ENCODE results near the gene CFAP45. TPM values are rescaled to one million over a fixed set of nuclear protein-coding genes. Genes with fewer than 3 reads are reported as not detected.
A peak's percentile ranks its signal among the peaks of the same experiment; 100 is the strongest.

The CFAP45 gene
- polyA plus RNA-seq, 3 donors = 0.12 to 1.0 TPM; not detected in 1

GRCh38 chr1:159825564-159825963 lies 74.4 kb downstream of the CFAP45 start:
- intact Hi-C loops (cut with micrococcal nuclease) = no loop called here
- Mint-ChIP-seq H3K4me1 (peaks cover 73% of the 10 kb centered on the region), H3K4me3 (peak overlapping the region; percentile 4 to 27), H3K27ac (peak overlapping the region in 2 of 7 donors; percentile 6 to 34), H3K36me3 (peaks cover 0 to 3% of the 10 kb centered on the region in 2 donors), H3K27me3 (ENCODE audit: low read depth in 3 of 3) (peaks cover 0 to 7% (median 4%) of the 10 kb centered on the region in 3 donors), H3K9me3 (peaks cover 0 to 2% (median 0%) of the 10 kb centered on the region in 7 donors)
- no peak for DNase-seq
- H3K27ac ChIP-seq (ENCODE audit: low read depth in 1 of 2, low read length in 2 of 2) = peak overlapping the region in 1 of 2 donors; percentile 47
- peaks cover 57 to 58% of the 10 kb centered on the region in 2 donors for H3K4me1 ChIP-seq (ENCODE audit: control insufficient read depth in 1 of 2, insufficient read depth in 2 of 2, low read length in 2 of 2)
- no CpG with 5 or more reads among the region's 3 CpGs for WGBS (ENCODE audit: insufficient coverage)
- no peaks in the 10 kb centered on the region for H3K36me3 ChIP-seq (replicated peaks in 1 of 2; ENCODE audit: control insufficient read depth in 1 of 2, insufficient read depth in 2 of 2, low read length in 2 of 2)
- no peak overlapping the region for H2AFZ ChIP-seq (ENCODE audit: insufficient read depth, low read depth, low read length, poor library complexity, severe bottlenecking)
- H3K9me3 ChIP-seq (replicated peaks in 1 of 2; ENCODE audit: control insufficient read depth in 1 of 2, insufficient read depth in 1 of 2, low read length in 2 of 2) = no peaks in the 10 kb centered on the region
- no peak for TF ChIP-seq CTCF (IDR thresholded peaks at IDR 0.05)
- no peak overlapping the region for H3K9ac ChIP-seq (ENCODE audit: insufficient read depth, low read length, poor library complexity, severe bottlenecking)
- no peaks in the 10 kb centered on the region for H3K79me2 ChIP-seq (ENCODE audit: insufficient read depth, low read length)
- peak overlapping the region in 1 of 3 experiments; percentile 59 for H3K4me3 ChIP-seq (replicated peaks in 1 of 3; ENCODE audit: low read depth in 2 of 3, low read length in 3 of 3)
- peak overlapping the region; percentile 28 for H3K4me2 ChIP-seq (replicated peaks; ENCODE audit: extremely low read depth, low read length, poor library complexity, severe bottlenecking)
- H4K20me1 ChIP-seq (ENCODE audit: insufficient read depth, low read length) = no peaks in the 10 kb centered on the region
- H3K27me3 ChIP-seq (ENCODE audit: control insufficient read depth in 2 of 2, insufficient read depth in 2 of 2, low read length in 2 of 2) = no peaks in the 10 kb centered on the region

GRCh38 chr1:159823406-159823805 lies 76.6 kb downstream of the CFAP45 start:
- Mint-ChIP-seq H3K27ac (no peak overlapping the region), H3K4me1 (peaks cover 53% of the 10 kb centered on the region), H3K27me3 (ENCODE audit: low read depth in 3 of 3) (peaks cover under 1 to 10% (median 6%) of the 10 kb centered on the region in 3 donors), H3K4me3 (no peak overlapping the region), H3K9me3 (no peaks in the 10 kb centered on the region), H3K36me3 (peaks cover 0 to 3% of the 10 kb centered on the region in 2 donors)
- no peaks in the 10 kb centered on the region for H3K27me3 ChIP-seq (ENCODE audit: control insufficient read depth in 2 of 2, insufficient read depth in 2 of 2, low read length in 2 of 2)
- H3K9me3 ChIP-seq (replicated peaks in 1 of 2; ENCODE audit: control insufficient read depth in 1 of 2, insufficient read depth in 1 of 2, low read length in 2 of 2) = no peaks in the 10 kb centered on the region
- 87% methylated on average over 3 of the region's 7 CpGs for WGBS (ENCODE audit: insufficient coverage)
- no peak for DNase-seq
- no peaks in the 10 kb centered on the region for H3K36me3 ChIP-seq (replicated peaks in 1 of 2; ENCODE audit: control insufficient read depth in 1 of 2, insufficient read depth in 2 of 2, low read length in 2 of 2)
- H3K4me1 ChIP-seq (ENCODE audit: control insufficient read depth in 1 of 2, insufficient read depth in 2 of 2, low read length in 2 of 2) = peaks cover 36 to 37% of the 10 kb centered on the region in 2 donors
- H2AFZ ChIP-seq (ENCODE audit: insufficient read depth, low read depth, low read length, poor library complexity, severe bottlenecking) = no peak overlapping the region
- H3K79me2 ChIP-seq (ENCODE audit: insufficient read depth, low read length) = no peaks in the 10 kb centered on the region
- H3K9ac ChIP-seq (ENCODE audit: insufficient read depth, low read length, poor library complexity, severe bottlenecking) = no peak overlapping the region
- no peak overlapping the region for H3K4me2 ChIP-seq (replicated peaks; ENCODE audit: extremely low read depth, low read length, poor library complexity, severe bottlenecking)
- no peak overlapping the region for H3K27ac ChIP-seq (ENCODE audit: low read depth in 1 of 2, low read length in 2 of 2)
- no peak overlapping the region for H3K4me3 ChIP-seq (replicated peaks in 1 of 3; ENCODE audit: low read depth in 2 of 3, low read length in 3 of 3)
- intact Hi-C loops (cut with micrococcal nuclease) = no loop called here
- TF ChIP-seq CTCF (IDR thresholded peaks at IDR 0.05) = no peak
- H4K20me1 ChIP-seq (ENCODE audit: insufficient read depth, low read length) = no peaks in the 10 kb centered on the region

Small RNA genes lying within 50 kb of the gene (small RNA-seq; reads per million reads assigned to genes)
- gene MIR4259 (ENCODE audit: insufficient read length, low read depth) = not detected
- not detected for gene RF00570 (ENCODE audit: insufficient read length, low read depth)

Other genes starting within 250 kb of the CFAP45 start
- not detected for gene CRP, start 185.6 kb downstream of the CFAP45 start, polyA plus RNA-seq
- 100 to 1,000 TPM in 1 of 3 donors, 10 to 100 TPM in 2; 37.3 to 136 (median 97.8) TPM for gene DUSP23, start 119.2 kb downstream of the CFAP45 start, polyA plus RNA-seq
- gene FCRL6, start 97.8 kb downstream of the CFAP45 start, polyA plus RNA-seq = under 1 TPM; 0.15 to 0.36 (median 0.17) TPM
- 1 to 10 TPM; 2.6 to 5.7 (median 5.7) TPM for gene SLAMF8, start 73.3 kb downstream of the CFAP45 start, polyA plus RNA-seq
- gene VSIG8, start 37.5 kb downstream of the CFAP45 start, polyA plus RNA-seq = under 1 TPM in 1 of 3 donors, not detected in 2; 0.04 TPM
- gene TAGLN2, start 25.3 kb upstream of the CFAP45 start, polyA plus RNA-seq = 1,000 to 10,000 TPM in 1 of 3 donors, 100 to 1,000 TPM in 2; 658 to 1,259 (median 918) TPM
- gene IGSF9, start 45.4 kb upstream of the CFAP45 start, polyA plus RNA-seq = under 1 TPM in 1 of 3 donors, not detected in 2; 0.04 TPM
- under 1 TPM in 1 of 3 donors, not detected in 2; 0.17 TPM for gene SLAMF9, start 54.1 kb upstream of the CFAP45 start, polyA plus RNA-seq
- 1 to 10 TPM; 3.7 to 4.2 (median 4.0) TPM for gene PIGM, start 131.8 kb upstream of the CFAP45 start, polyA plus RNA-seq
- under 1 TPM in 1 of 3 donors, not detected in 2; 0.23 TPM for gene KCNJ10, start 170.0 kb upstream of the CFAP45 start, polyA plus RNA-seq
- gene KCNJ9, start 181.4 kb upstream of the CFAP45 start, polyA plus RNA-seq = not detected
- gene IGSF8, start 198.5 kb upstream of the CFAP45 start, polyA plus RNA-seq = 10 to 100 TPM in 2 of 3 donors, 1 to 10 TPM in 1; 9.6 to 23.9 (median 10.8) TPM
- under 1 TPM in 1 of 3 donors, not detected in 2; 0.03 TPM for gene ATP1A2, start 215.6 kb upstream of the CFAP45 start, polyA plus RNA-seq

Measured in CD14-positive monocyte (primary cell).